ENCODE measurements around the gene DUSP8. TPM values are rescaled to one million over a fixed set of nuclear protein-coding genes. Genes with fewer than 3 reads are reported as not detected.
A peak's percentile ranks its signal among the peaks of the same experiment; 100 is the strongest.

Gene DUSP8
- total and polyA plus RNA-seq, 2 donors (not counting 1 experiment from before 2014, with no cell fraction given): 4.3 to 7.2 TPM

- Mint-ChIP-seq H3K4me3 (no peak overlapping the region), H3K27me3 (peaks cover 5% of the 10 kb centered on the region), H3K27ac (no peak overlapping the region), H3K9me3 (ENCODE audit: insufficient read depth) (no peaks in the 10 kb centered on the region), H3K4me1 (peaks cover 9% of the 10 kb centered on the region)
- peaks cover 0 to 40% (median 7%) of the 10 kb centered on the region in 4 experiments for H3K27me3 ChIP-seq (replicated peaks in 1 of 4; ENCODE audit: control extremely low read depth in 1 of 4, control insufficient read depth in 3 of 4, insufficient read depth in 4 of 4, low read length in 3 of 4)
- no peaks in the 10 kb centered on the region for H3K36me3 ChIP-seq (replicated peaks in 1 of 2; ENCODE audit: control extremely low read depth in 1 of 2, control insufficient read depth in 1 of 2, extremely low read depth in 1 of 2, insufficient read depth in 2 of 2, low read length in 1 of 2)
- ATAC-seq (ENCODE audit: low read depth) (no peak), DNase-seq (no peak)
- peaks cover 0 to 11% (median 0%) of the 10 kb centered on the region in 3 donors for H3K9me3 ChIP-seq (ENCODE audit: control extremely low read depth in 1 of 3, control insufficient read depth in 2 of 3, insufficient read depth in 1 of 3, low read length in 2 of 3)
- TF ChIP-seq EZH2 (IDR thresholded peaks at IDR 0.05; ENCODE audit: borderline replicate concordance, insufficient read depth, low read depth, low read length, poor library complexity, severe bottlenecking): no peak
- no peak for TF ChIP-seq CTCF (IDR thresholded peaks at IDR 0.05)
- WGBS (ENCODE audit: insufficient coverage): 80% methylated on average over 6 of the region's 7 CpGs
- H2AFZ ChIP-seq (ENCODE audit: insufficient read depth, low read depth, low read length, poor library complexity, severe bottlenecking): no peak overlapping the region
- peaks cover 12 to 13% of the 10 kb centered on the region in 2 donors for H3K4me1 ChIP-seq (ENCODE audit: control insufficient read depth in 2 of 2, insufficient read depth in 2 of 2, low read length in 2 of 2)
- H3K79me2 ChIP-seq (ENCODE audit: control insufficient read depth, insufficient read depth, low read length): no peaks in the 10 kb centered on the region
- intact Hi-C loops (cut with micrococcal nuclease): no loop called here
- ChIA-PET CTCF (interaction anchor here (1.1 to 4.5 kb wide), 2 partner anchors 7 to 12 kb away, joined by 3 to 28 read pairs; no protein-coding TSS in a partner anchor), POLR2A (no interaction called here)
- no peak overlapping the region for H3K27ac ChIP-seq (ENCODE audit: low read length in 2 of 2)
- H4K20me1 ChIP-seq (ENCODE audit: control insufficient read depth, insufficient read depth, low read length, poor library complexity, severe bottlenecking): no peaks in the 10 kb centered on the region
- H3K9ac ChIP-seq (ENCODE audit: low read length): no peak overlapping the region
- H3K4me2 ChIP-seq (replicated peaks; ENCODE audit: low read depth, low read length, poor library complexity, severe bottlenecking): no peak overlapping the region
- no peak overlapping the region for H3K4me3 ChIP-seq (ENCODE audit: control extremely low read depth in 1 of 5, extremely low read depth in 1 of 5, insufficient read depth in 1 of 5, low read depth in 2 of 5, low read length in 4 of 5)
These were observed 4.4 kb downstream of the DUSP8 start for GRCh38 chr11:1567721-1568100.

DNA sequence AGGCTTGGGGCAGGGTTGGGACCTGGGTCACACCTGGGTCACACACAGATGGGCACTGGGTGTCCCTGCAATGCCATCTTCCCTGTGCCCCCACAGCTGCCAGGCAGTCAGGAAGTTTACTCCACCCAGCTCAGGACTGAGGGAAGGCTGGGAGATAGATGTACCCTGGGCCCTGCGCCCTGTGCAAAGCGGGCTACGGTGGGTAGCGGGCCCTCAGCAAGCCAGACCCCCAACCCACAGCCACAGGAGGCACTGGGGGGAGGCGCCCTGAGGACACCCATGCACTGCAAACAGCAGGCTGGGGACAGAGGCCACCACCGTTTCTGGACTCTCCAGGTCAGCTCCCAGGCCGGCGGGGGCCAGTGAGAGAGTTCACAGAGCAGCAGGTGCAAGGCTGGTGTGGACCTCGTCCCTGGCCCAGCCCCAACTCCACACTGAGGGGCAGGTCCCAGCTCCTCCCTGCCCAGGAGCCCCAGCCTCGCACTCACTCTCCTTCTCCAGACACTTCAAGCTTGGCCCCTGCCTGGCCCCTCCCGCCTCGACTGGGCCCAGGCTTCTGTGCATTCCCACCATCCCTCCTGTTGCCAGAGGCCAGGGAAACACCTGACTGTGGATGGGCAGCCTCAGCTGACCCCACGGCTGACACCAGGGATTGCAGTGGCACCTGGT, 4.9 kb downstream of the DUSP8 start:
- WGBS (ENCODE audit: insufficient coverage): 81% methylated on average over 13 of the region's 13 CpGs
- ATAC-seq (ENCODE audit: low read depth) (no peak), DNase-seq (peak; percentile 29)
- ChIA-PET CTCF (interaction anchor here (1.1 to 4.5 kb wide), 2 partner anchors 8 to 11 kb away, joined by 3 to 28 read pairs; no protein-coding TSS in a partner anchor), POLR2A (no interaction called here)
- H3K4me2 ChIP-seq (replicated peaks; ENCODE audit: low read depth, low read length, poor library complexity, severe bottlenecking): no peak overlapping the region
- TF ChIP-seq EZH2 (IDR thresholded peaks at IDR 0.05; ENCODE audit: borderline replicate concordance, insufficient read depth, low read depth, low read length, poor library complexity, severe bottlenecking) (no peak), CTCF (IDR thresholded peaks at IDR 0.05) (no peak)
- no peaks in the 10 kb centered on the region for H3K9me3 Mint-ChIP-seq (ENCODE audit: insufficient read depth)
- H3K4me3 ChIP-seq (ENCODE audit: control extremely low read depth in 1 of 5, extremely low read depth in 1 of 5, insufficient read depth in 1 of 5, low read depth in 2 of 5, low read length in 4 of 5): no peak overlapping the region
- no peak overlapping the region for H3K4me3 Mint-ChIP-seq
- H3K27ac Mint-ChIP-seq: no peak overlapping the region
- peaks cover 0 to 11% (median 0%) of the 10 kb centered on the region in 3 donors for H3K9me3 ChIP-seq (ENCODE audit: control extremely low read depth in 1 of 3, control insufficient read depth in 2 of 3, insufficient read depth in 1 of 3, low read length in 2 of 3)
- peaks cover 9% of the 10 kb centered on the region for H3K4me1 Mint-ChIP-seq
- no peak overlapping the region for H2AFZ ChIP-seq (ENCODE audit: insufficient read depth, low read depth, low read length, poor library complexity, severe bottlenecking)
- peaks cover 12 to 13% of the 10 kb centered on the region in 2 donors for H3K4me1 ChIP-seq (ENCODE audit: control insufficient read depth in 2 of 2, insufficient read depth in 2 of 2, low read length in 2 of 2)
- H4K20me1 ChIP-seq (ENCODE audit: control insufficient read depth, insufficient read depth, low read length, poor library complexity, severe bottlenecking): no peaks in the 10 kb centered on the region
- H3K27ac ChIP-seq (ENCODE audit: low read length in 2 of 2): no peak overlapping the region
- H3K79me2 ChIP-seq (ENCODE audit: control insufficient read depth, insufficient read depth, low read length): no peaks in the 10 kb centered on the region
- peaks cover 0 to 40% (median 7%) of the 10 kb centered on the region in 4 experiments for H3K27me3 ChIP-seq (replicated peaks in 1 of 4; ENCODE audit: control extremely low read depth in 1 of 4, control insufficient read depth in 3 of 4, insufficient read depth in 4 of 4, low read length in 3 of 4)
- intact Hi-C loops (cut with micrococcal nuclease): no loop called here
- no peak overlapping the region for H3K9ac ChIP-seq (ENCODE audit: low read length)
- H3K27me3 Mint-ChIP-seq: peaks cover 9% of the 10 kb centered on the region
- H3K36me3 ChIP-seq (replicated peaks in 1 of 2; ENCODE audit: control extremely low read depth in 1 of 2, control insufficient read depth in 1 of 2, extremely low read depth in 1 of 2, insufficient read depth in 2 of 2, low read length in 1 of 2): no peaks in the 10 kb centered on the region

Measured in B cell (primary cell).